Activated B cell treated with CpG ODN at 0.5 μM for 24 hours (primary cell): ENCODE data around the gene ACADVL. TPM values are rescaled to one million over a fixed set of nuclear protein-coding genes. Genes with fewer than 3 reads are reported as not detected.
A peak's percentile ranks its signal among the peaks of the same experiment; 100 is the strongest.
"Not testable (repeated sequence)": the region's sequence is repeated elsewhere in the genome, so short reads cannot be mapped to it uniquely, and the experiment has no call there.

Source experiments
- ATAC-seq: fragments of 200-7000 bp; cut with Tn5 transposase; one replicate; pipeline ENCODE4 v1.10.0; 2021; ENCODE audit warnings: low read depth, mild to moderate bottlenecking, moderate library complexity
- CTCF ChIA-PET: fragments of 350-600 bp; sonication (Branson Sonifier 250); formaldehyde crosslinking; loops from one replicate; lab custom pipeline; 2021; ENCODE audit warnings: antibody characterized with exemption; lab: Charles Lee
- POLR2A ChIA-PET: fragments of 350-600 bp; sonication (Branson Sonifier 250); formaldehyde crosslinking; loops from one replicate; lab custom pipeline; 2021; ENCODE audit warnings: antibody characterized with exemption; lab: Charles Lee
- DNase-seq: peaks from one replicate; pipeline ENCODE4 v3.0.0; 2022
- H3K27ac Mint-ChIP-seq: one replicate; pipeline ENCODE4 v1.8.0; 2020; ENCODE audit warnings: mixed read lengths
- H3K27me3 Mint-ChIP-seq: one replicate; pipeline ENCODE4 v1.8.0; 2021; ENCODE audit warnings: mixed read lengths
- H3K36me3 Mint-ChIP-seq: one replicate; pipeline ENCODE4 v1.8.0; 2021; ENCODE audit warnings: low read depth, mixed read lengths
- H3K4me1 Mint-ChIP-seq: one replicate; pipeline ENCODE4 v1.8.0; 2021; ENCODE audit warnings: mixed read lengths
- H3K4me3 Mint-ChIP-seq: one replicate; pipeline ENCODE4 v1.8.0; 2020; ENCODE audit warnings: mild to moderate bottlenecking, mixed read lengths
- H3K9me3 Mint-ChIP-seq: one replicate; pipeline ENCODE4 v1.8.0; 2020; ENCODE audit warnings: mixed read lengths
- CTCF ChIP-seq: fragments of 200-600 bp; IDR thresholded peaks from one replicate; pipeline ENCODE4 v1.8.0; 2022; ENCODE audit warnings: antibody characterized with exemption, mild to moderate bottlenecking
- intact Hi-C: fragments of 100-400 bp; cut with micrococcal nuclease; formaldehyde crosslinking; loops from one replicate; pipeline ENCODE4 v1.15.1; 2024
- total RNA-seq: library from RNA; stranded (reverse); gene quantifications from 2 replicates; pipeline ENCODE4 v1.2.3, GENCODE V29; 2022

The ACADVL gene
- total RNA-seq = 438 and 469 TPM in 2 replicates

- DNase-seq (peak; percentile 75), ATAC-seq (peak; percentile 75)
- CTCF ChIA-PET = interaction anchor here (0.7 to 2.7 kb wide), 11 partner anchors 14 to 341 kb away, joined by 3 to 24 read pairs (median 4); partner anchors contain the start of genes DVL2 and GABARAP
- Mint-ChIP-seq H3K9me3 (no peaks in the 10 kb centered on the region), H3K4me3 (peak within 1 kb of the TSS; percentile 96), H3K27me3 (no peaks in the 10 kb centered on the region), H3K4me1 (peaks cover 53% of the 10 kb centered on the region), H3K27ac (peak within 1 kb of the TSS; percentile 91), H3K36me3 (peaks cover 42% of the 10 kb centered on the region)
- intact Hi-C loops = loop anchor here (1.0 to 5.0 kb wide), 3 partner anchors 14 to 132 kb away; partner anchors contain the start of genes DVL2 and KCTD11
- TF ChIP-seq CTCF = no peak
- POLR2A ChIA-PET = interaction anchor here (0.5 to 10.5 kb wide), 21 partner anchors 11 to 622 kb away, joined by 3 to 245 read pairs (median 4); partner anchors contain the start of genes CTDNEP1, DVL2, ELP5 and GABARAP
These were observed at the start of gene ACADVL, which contains the start of gene DLG4 for GRCh38 chr17:7219812-7220592. TSS of gene ACADVL (plus strand) at chr17:7219938. CDS start at chr17:7219985, 47 bp downstream. TSS of gene DLG4 (minus strand) at chr17:7219836.

- H3K4me3 Mint-ChIP-seq, DNase-seq, ATAC-seq, POLR2A ChIA-PET, H3K27me3 Mint-ChIP-seq, H3K27ac Mint-ChIP-seq, intact Hi-C loops, H3K9me3 Mint-ChIP-seq, H3K4me1 Mint-ChIP-seq, H3K36me3 Mint-ChIP-seq: not testable (repeated sequence)
- CTCF ChIA-PET = interaction anchor here (0.7 kb wide), 1 partner anchor 133 kb away, joined by 4 read pairs; no protein-coding TSS in a partner anchor
These were observed 47.1 kb upstream of the ACADVL start for GRCh38 chr17:7172522-7173191.

GRCh38 chr17:7173687-7174602 lies 45.8 kb upstream of the ACADVL start:
- Mint-ChIP-seq H3K4me3 (no peak overlapping the region), H3K27ac (no peak overlapping the region), H3K36me3 (peaks cover 2% of the 10 kb centered on the region), H3K27me3 (peaks cover 14% of the 10 kb centered on the region), H3K4me1 (peaks cover 9% of the 10 kb centered on the region), H3K9me3 (peaks cover 8% of the 10 kb centered on the region)
- DNase-seq = peak; percentile 23
- peak; percentile 20 for ATAC-seq
- TF ChIP-seq CTCF = no peak
- CTCF ChIA-PET = interaction anchor here (1.0 kb wide), 1 partner anchor 128 kb away, joined by 4 read pairs; no protein-coding TSS in a partner anchor
- intact Hi-C loops = no loop called here
- POLR2A ChIA-PET = no interaction called here

GRCh38 chr17:7174603-7175326 lies 45.0 kb upstream of the ACADVL start:
- Mint-ChIP-seq H3K9me3 (peaks cover 2% of the 10 kb centered on the region), H3K27ac (no peak overlapping the region), H3K27me3 (peaks cover 13% of the 10 kb centered on the region), H3K4me3 (no peak overlapping the region), H3K4me1 (peaks cover 9% of the 10 kb centered on the region), H3K36me3 (peaks cover 2% of the 10 kb centered on the region)
- ATAC-seq (no peak), DNase-seq (no peak)
- CTCF ChIA-PET = interaction anchor here (1.0 kb wide), 1 partner anchor 129 kb away, joined by 4 read pairs; no protein-coding TSS in a partner anchor
- POLR2A ChIA-PET = no interaction called here
- intact Hi-C loops = no loop called here
- TF ChIP-seq CTCF = no peak
